HG03571 (cell line): ENCODE data around the gene CLCN7.

Experiments
- ATAC-seq: cut with Tn5 transposase; IDR thresholded peaks from one replicate; pipeline ENCODE4 v1.9.1; 2021; ENCODE audit not compliant: unreplicated experiment

The CLCN7 gene

DNA sequence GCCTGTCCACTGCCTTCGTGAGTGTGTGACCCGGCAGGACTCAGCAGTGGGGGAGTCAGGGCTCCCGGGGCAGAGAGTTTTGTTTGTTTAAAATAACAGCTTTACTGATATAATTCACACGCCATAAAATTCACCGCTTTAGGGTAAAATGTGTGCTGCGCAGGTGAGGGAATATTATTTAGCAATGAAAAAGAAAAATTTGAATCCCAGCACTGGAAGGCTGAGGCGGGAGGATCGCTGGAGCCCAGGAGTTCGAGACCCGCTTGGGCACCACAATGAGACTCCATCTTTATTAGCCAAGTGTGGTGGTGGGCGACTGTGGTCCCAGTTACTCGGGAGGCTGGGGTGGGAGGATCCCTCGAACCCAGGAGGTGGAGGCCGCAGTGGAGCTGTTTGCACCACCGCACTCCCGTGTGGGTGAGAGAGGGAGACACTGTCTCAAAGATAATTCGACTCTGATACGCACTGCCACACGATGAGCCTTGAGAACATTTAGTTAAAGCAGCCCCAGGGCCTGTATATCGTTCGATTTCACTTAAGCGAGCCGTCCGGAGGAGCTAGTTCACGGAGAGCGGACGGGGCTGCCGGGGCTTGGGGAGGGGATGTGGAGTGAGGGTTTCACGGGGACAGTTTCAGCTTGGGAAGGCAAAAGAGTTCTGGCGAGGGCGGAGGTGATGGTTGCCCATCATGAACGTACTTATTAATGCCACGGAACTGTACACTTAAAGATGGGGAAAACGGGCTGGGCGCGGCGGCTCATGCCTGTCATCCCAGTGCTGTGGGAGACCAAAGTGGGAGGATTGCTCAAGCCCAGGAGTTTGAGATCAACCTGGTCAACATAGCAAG lies 28.5 kb upstream of the CLCN7 start:
- ATAC-seq = no peak

DNA sequence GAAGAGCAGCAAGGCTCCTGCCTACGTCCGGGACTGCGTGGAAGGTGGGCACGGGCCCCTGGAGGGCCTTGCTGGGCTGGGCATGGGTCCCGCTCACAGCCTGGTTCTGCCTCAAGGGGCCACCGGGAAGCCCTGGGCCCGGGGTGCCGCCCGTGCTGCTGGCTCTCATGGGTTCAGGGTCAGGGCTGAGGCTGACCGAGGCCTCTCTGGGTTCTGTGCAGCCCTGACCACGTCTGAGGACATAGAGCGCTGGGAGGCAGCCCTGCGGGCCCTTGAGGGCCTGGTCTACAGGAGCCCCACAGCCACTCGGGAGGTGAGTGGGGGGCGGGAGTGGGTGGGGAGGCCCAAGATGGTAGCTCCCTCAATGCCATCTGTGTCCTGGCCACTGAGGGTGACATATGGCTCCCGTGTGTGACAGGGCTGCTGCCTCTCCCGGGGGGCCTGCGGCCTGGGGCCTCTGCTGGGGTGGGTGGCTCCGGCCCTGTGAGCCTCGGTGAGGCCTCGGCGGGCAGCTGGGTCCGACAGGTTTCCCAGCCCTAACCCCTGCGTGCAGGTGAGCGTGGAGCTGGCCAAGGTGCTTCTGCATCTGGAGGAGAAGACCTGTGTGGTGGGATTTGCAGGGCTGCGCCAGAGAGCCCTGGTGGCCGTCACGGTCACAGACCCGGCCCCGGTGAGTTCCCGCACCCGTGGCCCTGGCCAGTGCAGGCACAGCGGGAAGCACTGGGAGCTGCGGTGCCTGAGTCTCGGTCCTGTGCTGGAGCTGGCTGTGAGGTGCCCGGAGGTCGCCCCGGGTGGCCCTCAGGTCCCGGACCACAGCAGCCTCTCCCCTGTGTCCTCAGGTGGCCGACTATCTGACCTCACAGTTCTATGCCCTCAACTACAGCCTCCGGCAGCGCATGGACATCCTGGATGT lies 27.5 kb upstream of the CLCN7 start:
- ATAC-seq = no peak

DNA sequence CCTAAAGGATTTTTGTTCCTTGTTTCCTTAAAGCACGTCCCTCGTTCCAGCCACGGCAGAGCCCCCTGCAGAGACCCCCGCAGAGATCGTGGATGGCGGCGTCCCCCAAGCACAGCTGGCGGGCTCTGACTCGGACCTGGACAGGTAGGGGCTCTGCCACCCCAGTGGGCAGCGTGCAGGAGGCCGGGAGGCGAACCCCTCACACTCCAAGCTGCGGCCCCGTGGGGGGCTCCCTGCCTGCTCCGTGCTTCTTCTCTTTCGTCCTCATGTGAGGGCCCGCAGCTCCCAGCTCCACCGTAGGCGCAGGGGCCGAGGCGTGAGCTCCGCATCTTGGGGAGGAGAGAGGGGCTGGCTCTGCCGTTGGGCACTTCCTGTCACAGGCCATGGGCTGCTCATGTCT lies 26.8 kb upstream of the CLCN7 start:
- no peak for ATAC-seq

DNA sequence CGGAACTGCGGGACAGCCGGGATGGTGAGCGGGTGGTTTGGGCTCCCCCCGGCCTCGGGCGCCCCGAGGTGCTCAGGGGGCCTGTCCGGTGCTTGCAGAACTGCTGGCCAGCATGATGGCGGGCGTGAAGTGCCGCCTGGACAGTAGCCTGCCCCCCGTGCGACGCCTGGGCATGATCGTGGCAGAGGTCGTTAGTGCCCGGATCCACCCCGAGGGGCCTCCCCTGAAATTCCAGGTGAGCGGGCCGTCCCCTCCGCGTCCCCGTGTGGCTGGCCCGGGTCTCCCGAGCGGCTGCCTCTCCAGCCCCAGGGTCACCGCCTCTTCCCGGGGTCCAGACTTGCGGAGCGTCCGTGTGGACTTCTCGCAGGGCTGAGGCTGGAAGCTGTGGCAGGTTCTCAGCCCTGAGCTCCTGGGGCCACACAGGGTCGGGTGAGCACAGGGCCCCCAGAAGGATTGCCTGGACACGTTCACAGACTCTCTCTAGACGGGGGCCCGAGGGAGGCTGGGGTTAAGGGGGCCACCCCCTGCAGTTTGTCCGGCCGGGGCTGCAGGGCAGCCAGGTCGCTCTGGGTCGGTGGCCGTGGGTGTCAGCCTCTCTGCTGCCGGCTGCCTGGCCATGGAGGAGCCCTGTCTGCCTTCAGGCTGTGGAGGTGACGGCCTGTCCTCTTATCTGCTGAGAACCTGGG lies 25.8 kb upstream of the CLCN7 start:
- ATAC-seq = no peak

DNA sequence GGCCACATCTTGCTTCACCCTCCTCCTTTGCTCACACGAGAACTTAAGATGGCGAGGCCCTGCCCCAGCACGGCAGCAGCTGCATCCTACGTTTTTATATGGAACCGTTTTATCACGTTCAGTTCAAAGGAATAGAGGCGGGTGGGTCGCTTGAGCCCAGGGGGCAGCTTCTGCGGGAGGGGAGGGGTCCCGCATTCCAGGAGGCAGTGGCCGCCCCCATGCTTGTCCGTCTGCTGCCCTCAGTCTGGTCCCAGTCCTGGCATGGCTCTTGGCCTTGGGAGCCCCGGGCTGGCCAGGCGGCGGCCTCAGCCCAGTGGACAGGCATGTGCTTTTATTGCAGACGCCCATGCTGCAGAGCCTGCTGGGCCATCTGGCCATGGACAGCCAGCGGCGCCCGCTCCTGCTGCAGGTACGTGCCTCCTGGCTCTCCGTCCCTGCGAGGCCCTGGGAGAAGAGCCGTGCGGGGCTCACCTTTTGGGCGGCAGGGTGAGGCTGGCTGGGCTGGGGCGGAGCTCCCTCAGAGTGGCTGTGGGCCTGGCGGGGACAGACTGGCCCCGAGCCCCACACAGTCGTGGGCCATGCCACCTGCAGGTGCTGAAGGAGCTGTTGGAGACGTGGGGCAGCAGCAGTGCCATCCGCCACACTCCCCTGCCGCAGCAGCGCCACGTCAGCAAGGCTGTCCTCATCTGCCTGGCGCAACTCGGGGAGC lies 25.1 kb upstream of the CLCN7 start:
- no peak for ATAC-seq

DNA sequence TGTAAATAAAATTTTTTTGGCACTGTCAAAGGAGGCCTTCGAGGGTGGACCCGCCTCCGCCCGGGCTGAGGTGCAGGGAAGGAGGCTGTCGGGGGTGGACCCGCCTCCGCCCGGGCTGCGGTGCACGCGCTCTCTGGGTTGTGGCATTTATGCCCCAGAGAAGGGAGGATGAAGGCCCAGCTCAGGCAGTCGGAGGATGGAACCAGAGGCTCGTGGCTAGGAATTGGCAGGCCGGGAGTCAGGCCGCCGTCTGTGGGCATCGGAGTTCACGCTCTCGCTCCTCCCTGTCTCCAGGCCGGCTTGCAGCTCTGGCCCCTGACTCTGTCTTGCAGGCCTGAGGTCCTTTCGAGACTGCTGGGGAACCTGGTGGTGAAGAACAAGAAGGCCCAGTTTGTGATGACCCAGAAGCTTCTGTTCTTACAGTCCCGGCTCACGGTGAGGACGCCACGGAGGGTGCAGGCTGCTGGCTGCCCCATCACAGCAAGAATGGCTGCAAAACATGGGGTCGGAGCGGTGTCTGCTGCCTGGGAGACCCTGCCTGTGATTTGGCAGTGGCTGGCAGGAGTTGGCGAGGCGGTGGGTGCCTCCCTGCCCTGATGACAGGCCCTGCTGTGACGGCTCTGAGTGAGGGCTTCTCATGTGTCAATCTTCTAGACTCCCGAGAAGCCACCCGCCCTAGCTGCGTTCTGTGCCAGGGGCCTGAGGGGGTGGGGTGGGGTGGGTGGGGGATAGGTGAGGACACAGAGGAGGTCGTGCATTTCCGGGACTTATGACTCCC lies 24.3 kb upstream of the CLCN7 start:
- no peak for ATAC-seq

DNA sequence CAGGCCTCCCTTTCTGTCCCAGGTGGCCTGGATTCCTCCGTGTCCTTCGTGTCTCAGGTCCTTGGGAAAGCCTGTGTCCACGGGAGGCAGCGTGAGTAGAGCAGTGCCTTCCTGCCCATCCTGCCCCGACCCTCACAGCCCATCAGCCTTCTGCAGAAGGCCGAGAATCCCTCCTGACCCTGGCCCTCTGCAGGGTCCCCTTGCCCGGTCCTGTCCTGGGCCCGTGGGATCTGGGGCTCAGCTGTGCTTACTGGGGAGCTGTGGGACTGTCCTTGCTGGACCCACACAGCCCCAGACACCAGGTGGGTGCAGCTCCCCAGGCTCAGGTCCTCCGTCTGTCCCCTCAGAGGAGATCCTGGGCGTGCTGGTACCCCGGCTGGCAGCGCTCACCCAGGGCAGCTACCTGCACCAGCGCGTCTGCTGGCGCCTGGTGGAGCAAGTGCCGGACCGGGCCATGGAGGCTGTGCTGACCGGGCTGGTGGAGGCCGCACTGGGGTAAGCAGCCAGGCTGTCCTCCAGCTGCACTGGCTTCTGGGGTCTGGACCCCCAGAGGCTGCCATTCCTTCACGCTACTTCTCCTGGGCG lies 22.3 kb upstream of the CLCN7 start:
- no peak for ATAC-seq

DNA sequence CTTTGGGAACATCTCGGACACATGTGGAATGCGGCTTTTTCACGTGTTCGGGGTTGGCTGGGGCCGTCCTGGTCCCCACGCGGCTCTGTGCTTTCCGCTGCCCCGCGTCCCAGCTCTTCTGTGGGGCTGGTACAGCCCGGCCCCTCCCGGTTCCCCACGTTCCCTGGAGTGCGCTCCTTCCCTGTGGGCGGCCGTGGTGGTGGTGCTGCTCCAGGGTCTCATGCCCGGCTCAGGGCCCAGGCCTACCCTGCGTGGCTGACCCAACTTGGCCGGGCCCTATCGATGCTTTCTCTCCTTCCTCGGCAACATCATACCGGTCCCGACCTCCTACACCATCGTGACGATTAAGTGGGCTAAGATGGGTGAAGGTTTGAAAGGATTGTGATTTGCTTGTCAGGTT lies 21.6 kb upstream of the CLCN7 start:
- no peak for ATAC-seq

DNA sequence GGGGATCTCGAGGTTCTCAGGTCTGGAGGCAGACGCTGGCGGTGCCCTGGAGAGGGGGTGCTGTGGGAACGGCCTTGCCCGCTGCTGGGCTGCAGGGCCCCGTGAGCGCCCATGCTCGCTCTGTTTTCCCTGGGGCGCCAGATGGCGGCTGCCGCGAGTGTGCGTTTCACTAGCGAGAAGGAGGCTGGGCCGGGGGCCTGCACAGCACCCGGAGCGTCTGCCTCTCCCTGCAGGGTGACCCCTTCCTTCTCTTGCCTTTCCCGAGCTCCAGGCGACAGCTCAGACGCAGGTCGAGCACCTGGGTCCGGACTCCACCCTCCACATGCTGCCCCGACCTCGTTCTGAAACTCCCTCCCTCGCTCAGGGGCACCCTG lies 21.0 kb upstream of the CLCN7 start:
- ATAC-seq = no peak

DNA sequence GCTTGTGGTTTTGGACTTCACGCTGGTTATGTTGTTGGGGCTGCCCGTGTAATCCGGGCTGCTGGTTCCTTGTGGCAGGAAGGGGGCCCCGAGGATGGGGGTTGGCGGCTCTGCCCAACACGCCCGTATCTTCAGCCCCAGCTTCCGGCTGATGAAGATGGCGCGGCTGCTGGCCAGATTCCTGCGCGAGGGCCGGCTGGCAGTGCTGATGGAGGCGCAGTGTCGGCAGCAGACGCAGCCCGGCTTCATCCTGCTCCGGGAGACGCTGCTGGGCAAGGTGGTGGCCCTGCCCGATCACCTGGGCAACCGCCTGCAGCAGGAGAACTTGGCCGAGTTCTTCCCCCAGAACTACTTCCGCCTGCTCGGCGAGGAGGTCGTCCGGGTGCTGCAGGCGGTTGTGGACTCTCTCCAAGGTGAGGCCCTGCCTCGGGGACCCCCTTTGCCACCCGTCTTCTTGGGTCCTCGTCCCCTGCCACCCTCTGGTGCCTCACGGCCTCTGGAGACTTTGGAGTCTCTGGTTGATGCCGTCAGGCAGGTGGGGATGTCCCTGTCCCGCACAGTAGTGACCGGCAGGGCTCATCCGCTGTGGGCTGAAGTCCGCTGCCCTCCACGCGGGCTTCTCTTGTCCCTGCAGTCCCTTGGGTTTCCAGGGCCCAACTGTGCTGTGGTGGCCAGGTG lies 20.5 kb upstream of the CLCN7 start:
- ATAC-seq = no peak

DNA sequence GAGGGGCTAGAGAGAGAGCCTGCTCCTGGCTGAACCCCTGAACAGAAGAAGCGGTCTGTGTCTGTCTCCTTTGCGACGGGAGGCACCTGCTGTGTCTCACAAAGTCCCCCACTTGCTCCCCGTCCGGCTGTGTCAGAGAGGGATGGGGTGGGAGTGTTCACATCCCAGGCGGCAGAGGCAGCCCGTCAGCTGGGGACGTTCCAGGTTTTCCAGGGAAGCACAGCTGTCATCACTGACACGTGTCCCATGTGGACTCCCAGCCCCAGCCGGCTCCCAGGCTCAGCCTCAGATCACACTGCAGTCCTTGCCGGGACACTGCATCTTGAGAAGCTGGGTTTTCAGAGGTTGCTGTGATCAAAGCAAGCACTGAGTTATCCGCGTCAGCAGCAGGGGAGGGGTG lies 19.9 kb upstream of the CLCN7 start:
- no peak for ATAC-seq

DNA sequence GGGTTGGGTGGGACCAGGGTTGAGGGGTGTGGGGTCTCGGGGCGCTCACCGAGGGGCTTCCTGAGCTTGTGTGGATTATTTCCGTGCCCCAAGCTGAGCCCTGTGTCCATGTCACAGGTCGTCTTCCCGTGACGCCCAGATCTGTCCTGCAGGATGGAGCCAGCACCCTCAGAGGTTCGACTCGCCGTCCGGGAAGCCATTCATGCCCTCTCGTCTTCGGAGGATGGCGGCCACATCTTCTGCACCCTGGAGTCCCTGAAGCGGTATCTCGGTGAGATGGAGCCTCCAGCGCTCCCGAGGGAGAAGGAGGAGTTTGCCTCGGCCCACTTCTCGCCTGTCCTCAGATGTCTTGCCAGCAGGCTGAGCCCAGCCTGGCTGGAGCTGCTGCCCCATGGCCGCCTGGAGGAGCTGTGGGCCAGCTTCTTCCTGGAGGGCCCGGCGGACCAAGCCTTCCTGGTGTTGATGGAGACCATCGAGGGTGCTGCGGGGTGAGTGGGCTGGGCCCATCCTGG lies 19.4 kb upstream of the CLCN7 start:
- ATAC-seq = no peak

DNA sequence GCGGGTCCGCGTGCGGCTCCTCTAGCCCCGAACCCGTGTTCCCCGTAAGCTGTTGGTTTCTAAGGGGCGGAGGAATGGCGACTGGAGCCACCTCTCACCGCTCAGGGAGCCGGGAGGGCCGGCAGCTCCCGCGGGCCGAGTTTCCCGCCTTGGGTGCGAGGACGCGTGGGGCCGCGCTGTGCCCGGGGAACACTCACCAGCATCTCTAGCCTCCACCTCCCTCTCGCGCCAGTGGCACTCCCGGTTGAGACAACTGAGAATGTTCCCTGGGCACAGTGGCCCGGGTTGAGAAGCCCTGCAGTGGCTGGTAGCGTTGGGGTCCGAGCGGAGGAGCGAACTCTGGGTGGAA lies 18.9 kb upstream of the CLCN7 start:
- ATAC-seq = peak; percentile 5

DNA sequence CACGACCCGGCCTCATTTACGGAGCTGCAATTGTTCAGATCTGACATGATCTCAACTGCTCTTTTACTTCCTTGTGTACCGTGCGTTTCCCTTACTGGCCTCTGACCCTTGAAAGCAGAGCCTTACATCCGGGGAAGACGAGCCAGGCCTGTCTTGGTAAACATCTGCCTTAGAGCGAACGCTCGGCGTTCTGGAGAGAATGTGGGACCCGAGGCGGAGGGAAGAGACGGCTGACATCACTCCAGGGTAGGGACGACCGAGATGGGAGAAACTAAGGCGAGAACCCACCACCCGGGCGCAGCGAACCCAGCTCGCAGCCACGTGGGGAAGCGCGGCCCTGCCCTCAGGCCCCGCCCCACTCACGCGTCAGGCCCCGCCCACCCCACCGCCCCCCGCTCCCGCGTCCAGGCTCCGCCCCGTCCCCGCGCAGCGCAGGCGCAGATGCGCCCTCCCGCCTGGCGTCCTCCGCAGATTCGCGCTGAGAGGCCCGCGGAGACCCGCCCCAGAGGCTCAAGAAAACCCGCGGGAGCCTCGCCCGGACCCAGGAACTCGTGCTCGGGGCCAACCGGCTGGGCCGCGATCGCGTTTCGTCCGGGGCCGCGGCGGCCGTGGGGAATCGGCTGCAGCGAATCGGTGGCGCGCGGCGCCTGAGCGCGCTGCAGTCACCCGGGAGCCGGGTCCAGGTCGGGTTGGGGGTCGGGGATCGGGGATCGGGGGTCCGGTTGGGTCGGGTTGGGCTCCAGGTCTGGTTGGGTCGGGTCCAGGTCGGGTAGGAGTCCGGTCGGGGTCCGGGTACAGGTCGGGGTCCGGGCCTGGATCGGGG lies 18.3 kb upstream of the CLCN7 start, which contains the start of gene TELO2:
Gene TELO2 (plus strand): TSS at position 438 of the 823 bp plus-strand sequence. CDS start 922 bp downstream, outside the sequence.
- ATAC-seq = peak; percentile 61

DNA sequence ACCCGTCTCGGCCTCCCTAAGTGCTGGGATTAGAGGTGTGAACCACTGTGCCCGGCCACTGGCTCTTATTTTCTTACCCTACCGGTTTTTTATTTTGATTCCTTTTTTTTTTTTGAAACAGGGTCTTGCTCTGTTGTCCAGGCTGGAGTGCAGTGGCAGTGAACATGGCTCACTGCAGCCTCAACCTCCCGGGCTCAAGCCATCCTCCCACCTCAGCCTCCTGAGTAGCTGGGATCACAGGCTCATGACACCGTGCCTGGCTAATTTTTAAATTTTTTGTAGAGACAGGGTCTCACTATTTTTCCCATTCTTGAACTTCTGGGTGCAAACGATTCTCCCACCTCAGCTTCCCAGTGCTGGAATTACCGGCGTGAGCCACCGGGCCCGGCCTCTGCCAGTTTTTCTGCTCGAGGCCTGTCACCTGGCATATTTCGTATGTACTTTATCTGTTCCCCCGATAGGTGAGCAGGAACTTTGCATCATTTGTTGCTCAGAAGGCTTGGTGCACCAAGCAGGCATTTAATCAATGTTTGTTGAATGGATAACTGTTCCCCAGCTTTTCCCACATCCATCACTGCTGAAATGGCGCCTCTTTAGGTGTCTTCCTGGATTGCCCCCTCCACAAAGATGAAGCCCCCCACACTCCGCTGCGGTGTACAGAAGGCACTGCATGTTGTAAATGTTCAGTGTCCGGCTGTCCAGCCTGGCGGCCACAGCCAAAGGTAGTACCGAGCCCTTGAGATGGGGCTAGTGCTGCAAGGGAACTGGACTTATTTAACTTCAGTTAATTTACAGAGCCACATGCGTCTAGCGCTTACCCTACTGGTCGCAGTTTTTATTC lies 17.5 kb upstream of the CLCN7 start:
- ATAC-seq = no peak

DNA sequence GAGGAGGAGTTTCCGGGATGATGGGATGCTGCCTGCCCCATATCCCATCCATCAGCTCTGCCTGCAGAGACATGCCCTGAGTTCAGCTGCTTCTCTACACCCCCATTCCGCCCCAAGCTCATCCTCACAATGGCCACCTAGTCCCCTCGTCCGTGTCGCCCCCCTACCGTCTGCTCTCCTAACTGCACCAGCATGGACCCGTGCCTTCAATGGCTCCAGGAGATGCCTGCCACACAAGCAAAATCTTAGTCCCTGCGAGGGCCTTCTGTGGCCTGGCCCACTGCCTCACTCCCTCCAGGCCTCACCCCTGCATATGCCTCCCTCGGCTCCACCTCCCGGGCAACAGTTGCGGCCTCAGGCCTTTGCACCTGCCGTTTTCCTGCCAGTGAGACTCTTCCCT lies 16.5 kb upstream of the CLCN7 start:
- no peak for ATAC-seq

DNA sequence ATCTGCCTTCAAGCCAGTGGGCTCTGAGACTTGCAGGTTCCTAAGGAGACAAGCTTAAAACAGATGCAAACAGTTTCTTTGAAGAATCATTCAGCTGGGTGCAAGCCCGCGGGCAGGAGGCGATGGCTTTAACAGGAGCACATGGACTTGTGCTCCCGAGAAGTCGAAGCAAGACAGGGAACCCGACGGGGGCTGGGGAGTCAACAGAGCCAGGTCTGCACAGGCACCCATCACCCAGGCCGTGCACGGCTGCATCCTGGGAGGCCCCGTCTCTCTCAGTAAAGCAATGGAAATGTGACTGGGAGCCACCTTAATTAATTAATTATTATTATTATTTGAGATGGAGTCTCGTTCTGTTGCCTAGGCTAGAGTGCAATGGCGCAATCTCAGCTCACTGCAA lies 14.2 kb upstream of the CLCN7 start:
- ATAC-seq = no peak
